HG03159 (cell line): ENCODE measurements around the gene CRADD.

Experiments used
- ATAC-seq: cut with Tn5 transposase; IDR thresholded peaks from one replicate; pipeline ENCODE4 v1.9.1; 2021; ENCODE audit warnings: mild to moderate bottlenecking, moderate library complexity; ENCODE audit not compliant: unreplicated experiment

CRADD gene

GRCh38 chr12:93804392-93805179 is 127.4 kb downstream of the CRADD start:
- no peak for ATAC-seq

GRCh38 chr12:93805736-93806141 is 128.6 kb downstream of the CRADD start:
- ATAC-seq: no peak

DNA sequence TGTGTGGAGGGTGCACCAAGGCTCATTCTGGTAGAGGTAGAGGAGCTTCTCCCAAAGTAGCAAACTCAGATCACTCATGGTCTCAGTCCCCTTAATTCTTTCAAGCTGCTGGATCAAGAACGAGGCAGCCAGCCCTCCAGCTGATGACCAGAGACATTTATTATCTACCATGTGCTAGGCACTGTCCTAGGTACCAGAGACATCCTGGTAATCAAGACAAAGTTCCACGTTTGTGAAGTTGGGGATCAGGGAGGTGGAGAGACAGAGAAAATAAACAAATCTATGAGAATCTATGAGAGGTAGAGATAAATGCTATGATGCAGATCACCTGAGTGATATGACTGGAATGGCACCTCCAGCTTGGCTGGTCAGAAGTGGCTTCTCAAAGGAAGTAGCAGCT is 130.2 kb downstream of the CRADD start:
- no peak for ATAC-seq

GRCh38 chr12:93808169-93808899 is 131.2 kb downstream of the CRADD start:
- no peak for ATAC-seq

- ATAC-seq: no peak
Observed at GRCh38 chr12:93812626-93813025, 135.5 kb downstream of the CRADD start.

- ATAC-seq: no peak
Observed at GRCh38 chr12:93813186-93813585, 136.0 kb downstream of the CRADD start.

GRCh38 chr12:93813972-93814821 is 137.0 kb downstream of the CRADD start:
- no peak for ATAC-seq

DNA sequence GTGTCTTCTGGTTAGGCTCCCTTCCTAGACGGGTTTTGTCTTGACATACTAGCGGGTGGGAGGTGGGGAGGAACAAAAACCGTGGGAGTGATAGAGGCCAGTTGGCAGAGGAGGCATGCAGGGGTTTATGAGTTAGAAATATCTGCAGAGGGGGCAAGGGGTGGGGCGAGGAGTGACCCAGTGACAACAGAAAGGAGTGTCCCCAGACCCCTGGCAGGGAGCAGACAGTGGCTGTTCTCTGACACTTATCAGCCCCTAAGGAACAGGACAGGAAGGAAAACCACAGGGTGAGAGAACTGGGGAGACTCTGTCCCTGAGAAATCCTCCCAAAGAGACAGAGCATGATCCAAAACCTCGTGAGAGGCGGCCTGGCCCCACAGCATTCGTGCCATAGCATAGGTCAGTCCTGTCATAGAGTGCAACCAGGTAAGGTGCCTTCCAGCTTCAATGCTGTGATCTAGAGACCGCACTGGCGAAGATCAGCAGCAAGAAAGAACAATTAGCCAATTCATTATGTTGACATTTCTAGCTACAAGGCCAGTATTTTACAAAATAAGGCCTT is 141.4 kb downstream of the CRADD start:
- ATAC-seq: no peak

- ATAC-seq: no peak
Observed at GRCh38 chr12:93819050-93819491, 141.9 kb downstream of the CRADD start.

GRCh38 chr12:93823616-93824391 is 146.6 kb downstream of the CRADD start:
- ATAC-seq: no peak

GRCh38 chr12:93824514-93825500 is 147.6 kb downstream of the CRADD start:
- ATAC-seq: no peak

- no peak for ATAC-seq
Observed at GRCh38 chr12:93825501-93825888, 148.3 kb downstream of the CRADD start.

DNA sequence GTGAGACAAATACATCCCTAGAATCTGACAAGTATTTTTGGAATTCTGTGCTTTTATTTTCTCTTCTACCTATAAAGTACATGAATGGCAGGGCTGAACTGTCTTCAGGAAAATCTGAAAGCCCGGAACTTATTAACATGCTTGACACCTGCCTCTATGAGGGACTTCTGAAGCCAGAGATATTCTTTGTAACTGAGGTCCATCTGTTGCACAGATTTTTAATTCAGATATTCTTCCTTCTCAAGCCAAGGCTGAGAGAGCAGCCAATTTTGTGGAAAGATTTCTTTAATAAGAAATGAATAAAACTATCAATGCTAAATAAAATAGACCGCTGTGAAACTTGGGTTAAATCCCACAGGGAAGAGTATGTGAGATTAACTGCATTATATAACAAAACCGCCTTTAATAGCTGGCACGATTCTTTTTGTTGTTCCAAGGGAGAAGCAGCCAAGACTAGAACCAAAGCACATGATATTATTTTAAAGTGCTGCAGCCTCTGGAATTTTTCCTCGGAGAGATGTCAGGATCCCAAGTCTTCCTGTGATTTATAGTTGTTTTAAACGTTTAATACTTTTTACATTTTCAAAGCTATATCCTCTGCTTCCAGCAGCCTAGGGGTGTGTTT is 148.9 kb downstream of the CRADD start:
- ATAC-seq: no peak

DNA sequence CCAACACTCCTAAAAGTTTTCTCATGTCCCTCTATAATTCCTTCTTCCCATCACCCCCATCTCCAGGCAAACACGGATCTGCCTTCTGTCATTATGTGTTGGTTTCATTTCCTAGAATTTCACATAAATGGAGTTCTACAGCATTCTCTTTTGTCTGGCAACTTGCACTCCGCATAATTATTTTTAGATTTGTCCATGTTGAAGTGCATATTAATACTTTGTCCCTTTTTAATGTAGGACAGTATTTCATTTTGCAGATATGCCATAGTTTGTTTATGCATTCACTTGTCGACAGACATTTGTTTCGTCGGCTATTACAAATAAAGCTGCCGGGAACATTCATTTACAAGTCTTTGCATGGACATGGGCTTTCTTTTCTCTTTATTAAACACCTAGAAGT is 150.0 kb downstream of the CRADD start:
- no peak for ATAC-seq

- ATAC-seq: no peak
Observed at GRCh38 chr12:93827669-93828068, 150.5 kb downstream of the CRADD start.

GRCh38 chr12:93829016-93829415 is 151.8 kb downstream of the CRADD start:
- ATAC-seq: no peak

DNA sequence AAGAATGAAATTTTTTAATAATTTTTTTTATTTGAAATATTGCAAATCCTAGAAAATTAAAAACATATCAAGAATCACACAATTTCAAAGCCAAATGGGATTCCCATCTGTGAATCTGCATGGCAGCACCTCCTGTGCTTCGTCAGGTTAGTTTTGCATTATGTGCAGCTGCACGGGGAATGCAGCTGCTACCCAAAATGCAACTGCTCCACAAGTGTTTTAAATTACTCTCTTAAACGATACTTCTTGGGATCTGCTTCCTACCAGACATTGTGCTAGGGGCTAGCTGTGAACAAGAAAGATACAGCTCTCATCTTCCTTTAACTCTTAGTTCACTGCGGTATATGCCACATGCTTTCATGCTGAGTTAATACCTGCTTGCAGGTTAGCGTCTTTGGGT is 154.2 kb downstream of the CRADD start:
- ATAC-seq: no peak

- no peak for ATAC-seq
Observed at GRCh38 chr12:93832131-93832530, 155.0 kb downstream of the CRADD start.

GRCh38 chr12:93833946-93834345 is 156.8 kb downstream of the CRADD start:
- ATAC-seq: no peak
